IMR-90 (cell line): Measurements from ENCODE around the gene NSL1. TPM values are rescaled to one million over a fixed set of nuclear protein-coding genes. Genes with fewer than 3 reads are reported as not detected.

Experiments
- ATAC-seq: fragments of 200-7000 bp; cut with Tn5 transposase; 2 replicates; pipeline ENCODE4 v1.9.1; 2020; ENCODE audit warnings: low read depth, mild to moderate bottlenecking, moderate library complexity
- BruUV-seq: library from RNA; stranded (reverse); fragments of 400-500 nt; replicated peaks from 2 replicates; lab custom pipeline; 2021; lab: Mats Ljungman, UMichigan
- CTCF ChIA-PET: fragments of 300-600 bp; formaldehyde crosslinking; extraction: SDS; loops from one replicate; lab custom pipeline; 2021; ENCODE audit warnings: antibody characterized with exemption; lab: Yijun Ruan, JAX
- POLR2A ChIA-PET: fragments of 300-600 bp; sonication (Branson Sonifier 250); formaldehyde crosslinking; loops from one replicate; lab custom pipeline; 2022; ENCODE audit warnings: antibody characterized with exemption; ENCODE audit not compliant: unreplicated experiment; lab: Charles Lee
- DNase-seq: peaks from one replicate; pipeline ENCODE4 v3.0.0; 2013
- H2AFZ ChIP-seq: replicated peaks from 2 replicates; pipeline ENCODE3; 2013; ENCODE audit warnings: low read length, mild to moderate bottlenecking; ENCODE audit not compliant: poor library complexity
- H2AK5ac ChIP-seq: 2 replicates; pipeline ENCODE4 v1.6.1; 2013; ENCODE audit warnings: low read depth, low read length, inconsistent platforms
- H2AK9ac ChIP-seq: replicated peaks from 2 replicates; pipeline ENCODE3; 2013; ENCODE audit warnings: mild to moderate bottlenecking, low read depth, low read length, moderate library complexity; ENCODE audit not compliant: poor library complexity
- H2BK120ac ChIP-seq: 2 replicates; pipeline ENCODE4 v1.6.1; 2013; ENCODE audit warnings: low read depth, low read length, inconsistent platforms
- H2BK15ac ChIP-seq: 3 replicates; pipeline ENCODE4 v1.6.1; 2013; ENCODE audit warnings: low read depth, low read length, inconsistent platforms
- H2BK20ac ChIP-seq: 2 replicates; pipeline ENCODE4 v1.6.1; 2013; ENCODE audit warnings: low read depth, mild to moderate bottlenecking, inconsistent platforms, low read length, moderate library complexity
- H2BK5ac ChIP-seq: 2 replicates; pipeline ENCODE4 v1.6.1; 2013; ENCODE audit warnings: mild to moderate bottlenecking, low read depth, low read length, inconsistent platforms; ENCODE audit not compliant: poor library complexity, severe bottlenecking
- H3K14ac ChIP-seq: replicated peaks from 2 replicates; pipeline ENCODE4 v1.6.1; 2013; ENCODE audit warnings: low read depth, low read length, inconsistent platforms
- H3K18ac ChIP-seq: 2 replicates; pipeline ENCODE4 v1.6.1; 2013; ENCODE audit warnings: low read depth, low read length, control low read depth
- H3K23ac ChIP-seq: 2 replicates; pipeline ENCODE4 v1.6.1; 2013; ENCODE audit warnings: low read depth, low read length, inconsistent platforms
- H3K27ac ChIP-seq: 2 replicates; pipeline ENCODE4 v1.5.1; 2013; ENCODE audit warnings: mild to moderate bottlenecking, control low read depth, low read length; ENCODE audit not compliant: insufficient read depth
- H3K27me3 ChIP-seq: 2 replicates; pipeline ENCODE4 v1.6.1; 2013; ENCODE audit warnings: low read length; ENCODE audit not compliant: control insufficient read depth, insufficient read depth
- H3K36me3 ChIP-seq: 2 replicates; pipeline ENCODE4 v1.6.1; 2013; ENCODE audit warnings: low read length, mixed read lengths; ENCODE audit not compliant: control insufficient read depth, insufficient read depth
- H3K4ac ChIP-seq: 2 replicates; pipeline ENCODE4 v1.6.1; 2013; ENCODE audit warnings: low read depth, low read length, inconsistent platforms
- H3K4me1 ChIP-seq: 2 replicates; pipeline ENCODE4 v1.6.1; 2013; ENCODE audit warnings: low read length, mixed read lengths; ENCODE audit not compliant: control insufficient read depth, insufficient read depth
- H3K4me2 ChIP-seq: 2 replicates; pipeline ENCODE4 v1.6.1; 2013; ENCODE audit warnings: low read depth, mild to moderate bottlenecking, control low read depth, low read length, moderate library complexity
- H3K4me3 ChIP-seq: 2 replicates; pipeline ENCODE4 v1.5.1; 2013; ENCODE audit warnings: low read depth, mild to moderate bottlenecking, control low read depth, low read length, moderate library complexity; ENCODE audit not compliant: insufficient read depth
- H3K56ac ChIP-seq: 2 replicates; pipeline ENCODE4 v1.6.1; 2013; ENCODE audit warnings: low read length, inconsistent platforms; ENCODE audit not compliant: insufficient read depth; ENCODE audit errors: extremely low read depth
- H3K79me1 ChIP-seq, 2 experiments: 2 replicates each; pipeline ENCODE4 v1.6.1; 2013; ENCODE audit warnings: low read length in 2 of 2, inconsistent platforms in 1 of 2, low read depth in 1 of 2
- H3K9ac ChIP-seq: 2 replicates; pipeline ENCODE4 v1.6.1; 2013; ENCODE audit warnings: low read depth, low read length, control low read depth
- H3K9me1 ChIP-seq: 2 replicates; pipeline ENCODE4 v1.6.1; 2013; ENCODE audit warnings: low read length, inconsistent platforms; ENCODE audit not compliant: insufficient read depth
- H3K9me3 ChIP-seq: 2 replicates; pipeline ENCODE4 v1.6.1; 2013; ENCODE audit warnings: low read length; ENCODE audit not compliant: control insufficient read depth, insufficient read depth
- H4K20me1 ChIP-seq: 2 replicates; pipeline ENCODE4 v1.6.1; 2013; ENCODE audit warnings: low read length, inconsistent platforms; ENCODE audit not compliant: insufficient read depth
- H4K5ac ChIP-seq: 2 replicates; pipeline ENCODE4 v1.6.1; 2013; ENCODE audit warnings: mild to moderate bottlenecking, low read depth, low read length, control low read depth
- H4K8ac ChIP-seq, 2 experiments: 2 replicates each; pipeline ENCODE4 v1.6.1; 2013; ENCODE audit warnings: low read depth in 2 of 2, low read length in 2 of 2, control low read depth in 1 of 2, inconsistent platforms in 1 of 2
- H4K91ac ChIP-seq: 2 replicates; pipeline ENCODE4 v1.6.1; 2013; ENCODE audit warnings: low read depth, low read length, inconsistent platforms; ENCODE audit not compliant: insufficient read depth
- BHLHE40 ChIP-seq: fragments of 150-350 bp; IDR thresholded peaks from 2 replicates; pipeline ENCODE4 v1.6.1; 2016; ENCODE audit warnings: mild to moderate bottlenecking, low read depth, low read length
- CEBPB ChIP-seq: IDR thresholded peaks from 2 replicates; pipeline ENCODE4 v1.6.1; 2012; ENCODE audit warnings: low read depth, low read length, improper control_type of control experiment
- CTCF ChIP-seq: conservative IDR thresholded peaks from 2 replicates; pipeline ENCODE4 v1.5.1; 2012; ENCODE audit warnings: mild to moderate bottlenecking, low read depth, low read length, improper control_type of control experiment
- FOS ChIP-seq: fragments of 150-350 bp; IDR thresholded peaks from 2 replicates; pipeline ENCODE4 v1.6.1; 2016; ENCODE audit warnings: low read depth, low read length
- MAZ ChIP-seq: IDR thresholded peaks from 2 replicates; pipeline ENCODE4 v1.6.1; 2012; ENCODE audit warnings: low read depth, mild to moderate bottlenecking, low read length, improper control_type of control experiment, moderate library complexity, borderline replicate concordance
- NFE2L2 ChIP-seq: fragments of 150-350 bp; IDR thresholded peaks from 2 replicates; pipeline ENCODE4 v1.6.1; 2016; ENCODE audit warnings: low read depth, mild to moderate bottlenecking, low read length
- POLR2A ChIP-seq: IDR thresholded peaks from 2 replicates; pipeline ENCODE4 v1.6.1; 2012; ENCODE audit warnings: mild to moderate bottlenecking, low read depth, low read length
- RAD21 ChIP-seq: IDR thresholded peaks from 2 replicates; pipeline ENCODE4 v1.6.1; 2012; ENCODE audit warnings: low read length, improper control_type of control experiment
- RCOR1 ChIP-seq: IDR thresholded peaks from 2 replicates; pipeline ENCODE4 v1.6.1; 2012; ENCODE audit warnings: mild to moderate bottlenecking, low read length, improper control_type of control experiment; ENCODE audit not compliant: insufficient replicate concordance
- SMC3 ChIP-seq: fragments of 150-350 bp; IDR thresholded peaks from 2 replicates; pipeline ENCODE4 v1.6.1; 2016; ENCODE audit warnings: low read depth, mild to moderate bottlenecking, antibody characterized with exemption, low read length, moderate library complexity
- USF2 ChIP-seq: fragments of 150-350 bp; IDR thresholded peaks from 2 replicates; pipeline ENCODE4 v1.6.1; 2017; ENCODE audit warnings: mild to moderate bottlenecking, antibody characterized with exemption, low read length, low read depth
- WGBS, 2 experiments: methylation state at CpG; one replicate each; pipeline versions ENCODE4 v1.1.5 to v1.1.7; 2013; ENCODE audit warnings: missing lambda C conversion rate in 2 of 2; ENCODE audit not compliant: insufficient read length in 1 of 2; ENCODE audit errors: extremely low coverage in 2 of 2; 5-methylcytosine and 5-hydroxymethylcytosine counted together
- dilution Hi-C: fragments of 300-500 bp; cut with HindIII; formaldehyde crosslinking; loops from one replicate; pipeline ENCODE4 v1.14.3; 2018; ENCODE audit warnings: low sequenced_read_pairs; ENCODE audit not compliant: unreplicated experiment
- in situ Hi-C: fragments of 300-500 bp; cut with MboI; formaldehyde crosslinking; loops from 3 replicates; pipeline ENCODE4 v1.14.3; 2019; ENCODE audit warnings: low sequenced_read_pairs, inconsistent platforms, mixed read lengths
- intact Hi-C: fragments of 100-400 bp; cut with micrococcal nuclease; formaldehyde crosslinking; loops from 2 replicates; pipeline ENCODE4 v1.10.0; 2022
- polyA plus RNA-seq, 3 experiments: library from polyadenylated mRNA; depleted of rRNA; stranded (reverse); fragments of >200 nt; gene quantifications; 2 replicates each; pipeline ENCODE4 v1.2.3, GENCODE V29; 2012; ENCODE audit warnings: low replicate concordance in 1 of 3
- total RNA-seq: library from RNA; depleted of rRNA; stranded (reverse); fragments of >200 nt; gene quantifications from 2 replicates; pipeline ENCODE4 v1.2.3, GENCODE V29; 2012

Gene NSL1
- total and polyA plus RNA-seq, 2 of the 4 experiments (the other 2 are of a cell fraction), result 19.1 to 42.5 TPM

GRCh38 chr1:212728606-212729005, 63.0 kb downstream of the NSL1 start:
- Histone ChIP-seq H4K5ac (no peak overlapping the region), H3K36me3 (no peaks in the 10 kb centered on the region), H3K56ac (no peak overlapping the region), H3K4ac (no peak overlapping the region), H3K4me2 (no peak overlapping the region), H3K27ac (no peak overlapping the region), H3K4me3 (no peak overlapping the region), H2AK9ac (no peak overlapping the region), H4K20me1 (no peaks in the 10 kb centered on the region), H2BK20ac (no peak overlapping the region), H2BK5ac (no peak overlapping the region), H3K9ac (no peak overlapping the region), H3K9me1 (0 out of 2 replicates have a peak, but pooled peaks cover 3% of the 10 kb centered on the region), H2BK15ac (no peak overlapping the region), H4K91ac (no peak overlapping the region; the same call in 1 of the 2 replicates), H3K9me3 (no peaks in the 10 kb centered on the region), H3K79me1 (no peaks in the 10 kb centered on the region), H2BK120ac (no peak overlapping the region), H2AK5ac (no peak overlapping the region), H3K23ac (no peak overlapping the region), H3K14ac (no peak overlapping the region), H4K8ac (no peak overlapping the region), H3K27me3 (no peaks in the 10 kb centered on the region), H2AFZ (no peak overlapping the region), H3K4me1 (no peaks in the 10 kb centered on the region), H3K18ac (no peak overlapping the region)
- dilution Hi-C loops, result no loop called here
- no CpG with 5 or more reads among the region's 5 CpGs for WGBS, 2 experiments
- DNase-seq (no peak), ATAC-seq (no peak)
- no TSS peak for BruUV-seq
- CTCF ChIA-PET, result no interaction called here
- in situ Hi-C loops, result no loop called here
- intact Hi-C loops, result no loop called here
- POLR2A ChIA-PET, result no interaction called here
- TF ChIP-seq MAZ (no peak), FOS (no peak), BHLHE40 (no peak), POLR2A (no peak), USF2 (no peak), CEBPB (no peak), RCOR1 (no peak), RAD21 (no peak), SMC3 (no peak), NFE2L2 (no peak), CTCF (no peak)
